ENCODE measurements around the gene IGF2R.

IGF2R gene

DNA sequence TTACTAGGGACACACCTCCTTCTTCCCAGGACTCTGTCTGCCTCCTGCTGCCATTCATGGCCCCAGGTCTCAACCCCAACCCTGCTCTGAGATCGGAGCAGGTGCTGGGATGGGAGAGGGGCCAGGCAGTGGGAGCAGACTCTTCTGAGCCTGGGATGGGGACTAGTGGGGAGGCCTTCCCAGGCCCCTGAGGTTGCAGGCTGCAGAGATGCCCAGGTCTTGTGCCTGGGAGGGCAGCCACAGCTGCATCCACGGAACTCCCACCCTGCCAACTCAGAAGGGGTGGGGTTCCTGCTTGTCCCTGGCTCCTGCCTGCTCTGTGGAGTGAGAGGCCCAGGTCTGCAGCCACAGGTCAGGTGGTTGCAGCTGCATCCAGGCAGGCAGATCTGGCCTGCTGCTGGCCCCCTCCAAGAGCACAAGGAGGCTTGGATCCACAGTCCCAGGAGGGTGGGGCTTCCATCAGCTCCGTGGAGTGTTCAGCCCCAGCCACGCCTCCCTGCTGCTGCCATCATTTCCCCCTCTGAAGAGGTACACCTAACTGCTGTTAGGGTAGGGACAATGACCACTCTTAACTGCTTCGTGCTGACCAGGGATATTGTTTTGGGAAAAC is 149.8 kb downstream of the IGF2R start:
- CTCF ChIA-PET = no interaction called here
- POLR2A ChIA-PET = no interaction called here
- TF ChIP-seq ARNT (IDR thresholded peaks at IDR 0.05) (no peak), FOXA1 (IDR thresholded peaks at IDR 0.05) (no peak), L3MBTL2 (conservative IDR thresholded peaks at IDR 0.05) (no peak), HDGF (IDR thresholded peaks at IDR 0.05; ENCODE audit: borderline replicate concordance) (no peak), FOXK2 (IDR thresholded peaks at IDR 0.05) (no peak), PKNOX1 (IDR thresholded peaks at IDR 0.05) (no peak), ZNF384 (IDR thresholded peaks at IDR 0.05) (no peak), LEF1 (IDR thresholded peaks at IDR 0.05; ENCODE audit: borderline replicate concordance) (no peak), SUZ12 (IDR thresholded peaks at IDR 0.05) (no peak), BHLHE40 (IDR thresholded peaks at IDR 0.05; ENCODE audit: borderline replicate concordance) (no peak), SP1 (IDR thresholded peaks at IDR 0.05) (no peak), ELF4 (IDR thresholded peaks at IDR 0.05) (no peak), FOXM1 (IDR thresholded peaks at IDR 0.05; ENCODE audit: borderline replicate concordance) (no peak), TARDBP (IDR thresholded peaks at IDR 0.05) (no peak), NFRKB (IDR thresholded peaks at IDR 0.05) (no peak), CTBP1 (IDR thresholded peaks at IDR 0.05; ENCODE audit: borderline replicate concordance) (no peak)
- DNase-seq (ENCODE audit: extremely low spot score) = no peak

GRCh38 chr6:160120087-160120486 is 151.2 kb downstream of the IGF2R start:
- POLR2A ChIA-PET = no interaction called here
- CTCF ChIA-PET = interaction anchor here (0.7 kb wide), 1 partner anchor 13 kb away, joined by 3 read pairs; no protein-coding TSS in a partner anchor
- no peak for DNase-seq (ENCODE audit: extremely low spot score)
- TF ChIP-seq PKNOX1 (IDR thresholded peaks at IDR 0.05) (no peak), BHLHE40 (IDR thresholded peaks at IDR 0.05; ENCODE audit: borderline replicate concordance) (no peak), L3MBTL2 (conservative IDR thresholded peaks at IDR 0.05) (no peak), HDGF (IDR thresholded peaks at IDR 0.05; ENCODE audit: borderline replicate concordance) (no peak), ARNT (IDR thresholded peaks at IDR 0.05) (no peak), ELF4 (IDR thresholded peaks at IDR 0.05) (no peak), SP1 (IDR thresholded peaks at IDR 0.05) (no peak), LEF1 (IDR thresholded peaks at IDR 0.05; ENCODE audit: borderline replicate concordance) (no peak), FOXM1 (IDR thresholded peaks at IDR 0.05; ENCODE audit: borderline replicate concordance) (no peak), CTBP1 (IDR thresholded peaks at IDR 0.05; ENCODE audit: borderline replicate concordance) (no peak)

- CTCF ChIA-PET = no interaction called here
- POLR2A ChIA-PET = no interaction called here
Measured at GRCh38 chr6:160121558-160121957, 152.7 kb downstream of the IGF2R start, which contains the start of gene SLC22A1. Gene SLC22A1, plus strand, starts transcription at chr6:160121815. Its CDS starts 121 bp downstream, at chr6:160121936.

DNA sequence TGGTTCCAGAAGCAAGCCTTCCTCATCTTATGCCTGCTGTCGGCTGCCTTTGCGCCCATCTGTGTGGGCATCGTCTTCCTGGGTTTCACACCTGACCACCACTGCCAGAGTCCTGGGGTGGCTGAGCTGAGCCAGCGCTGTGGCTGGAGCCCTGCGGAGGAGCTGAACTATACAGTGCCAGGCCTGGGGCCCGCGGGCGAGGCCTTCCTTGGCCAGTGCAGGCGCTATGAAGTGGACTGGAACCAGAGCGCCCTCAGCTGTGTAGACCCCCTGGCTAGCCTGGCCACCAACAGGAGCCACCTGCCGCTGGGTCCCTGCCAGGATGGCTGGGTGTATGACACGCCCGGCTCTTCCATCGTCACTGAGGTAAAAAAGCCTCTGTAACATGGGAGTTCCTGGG is 153.1 kb downstream of the IGF2R start:
- DNase-seq (ENCODE audit: extremely low spot score) = no peak
- ChIA-PET POLR2A (no interaction called here), CTCF (no interaction called here)
- TF ChIP-seq FOXM1 (IDR thresholded peaks at IDR 0.05; ENCODE audit: borderline replicate concordance) = no peak
- no peak for TF ChIP-seq TARDBP (IDR thresholded peaks at IDR 0.05)
- no peak for TF ChIP-seq SUZ12 (IDR thresholded peaks at IDR 0.05)
- no peak for TF ChIP-seq L3MBTL2 (conservative IDR thresholded peaks at IDR 0.05)
- TF ChIP-seq ZNF384 (IDR thresholded peaks at IDR 0.05) = no peak
- no peak for TF ChIP-seq LEF1 (IDR thresholded peaks at IDR 0.05; ENCODE audit: borderline replicate concordance)
- no peak for TF ChIP-seq ELF4 (IDR thresholded peaks at IDR 0.05)
- no peak for TF ChIP-seq PKNOX1 (IDR thresholded peaks at IDR 0.05)
- TF ChIP-seq CTBP1 (IDR thresholded peaks at IDR 0.05; ENCODE audit: borderline replicate concordance) = no peak
- no peak for TF ChIP-seq ARNT (IDR thresholded peaks at IDR 0.05)
- no peak for TF ChIP-seq HDGF (IDR thresholded peaks at IDR 0.05; ENCODE audit: borderline replicate concordance)
- TF ChIP-seq NFRKB (IDR thresholded peaks at IDR 0.05) = no peak
- no peak for TF ChIP-seq FOXA1 (IDR thresholded peaks at IDR 0.05)
- TF ChIP-seq SP1 (IDR thresholded peaks at IDR 0.05) = no peak
- TF ChIP-seq BHLHE40 (IDR thresholded peaks at IDR 0.05; ENCODE audit: borderline replicate concordance) = no peak
- TF ChIP-seq FOXK2 (IDR thresholded peaks at IDR 0.05) = no peak

More at GRCh38 chr6:160121558-160121957, 152.7 kb downstream of the IGF2R start, which contains the start of gene SLC22A1:
- TF ChIP-seq FOXM1 (IDR thresholded peaks at IDR 0.05; ENCODE audit: borderline replicate concordance) = no peak
- TF ChIP-seq BHLHE40 (IDR thresholded peaks at IDR 0.05; ENCODE audit: borderline replicate concordance) = no peak
- TF ChIP-seq ARNT (IDR thresholded peaks at IDR 0.05) = no peak
- no peak for TF ChIP-seq ZNF384 (IDR thresholded peaks at IDR 0.05)
- no peak for TF ChIP-seq HDGF (IDR thresholded peaks at IDR 0.05; ENCODE audit: borderline replicate concordance)
- TF ChIP-seq LEF1 (IDR thresholded peaks at IDR 0.05; ENCODE audit: borderline replicate concordance) = no peak
- TF ChIP-seq CTBP1 (IDR thresholded peaks at IDR 0.05; ENCODE audit: borderline replicate concordance) = no peak
- TF ChIP-seq PKNOX1 (IDR thresholded peaks at IDR 0.05) = no peak
- TF ChIP-seq L3MBTL2 (conservative IDR thresholded peaks at IDR 0.05) = no peak
- no peak for TF ChIP-seq FOXK2 (IDR thresholded peaks at IDR 0.05)
- TF ChIP-seq SP1 (IDR thresholded peaks at IDR 0.05) = no peak
- TF ChIP-seq ELF4 (IDR thresholded peaks at IDR 0.05) = no peak
- TF ChIP-seq FOXA1 (IDR thresholded peaks at IDR 0.05) = no peak
- TF ChIP-seq NFRKB (IDR thresholded peaks at IDR 0.05) = no peak
- no peak for TF ChIP-seq SUZ12 (IDR thresholded peaks at IDR 0.05)
- TF ChIP-seq TARDBP (IDR thresholded peaks at IDR 0.05) = no peak
- no peak for DNase-seq (ENCODE audit: extremely low spot score)

- no peak for DNase-seq (ENCODE audit: extremely low spot score)
- CTCF ChIA-PET = no interaction called here
- TF ChIP-seq BHLHE40 (IDR thresholded peaks at IDR 0.05; ENCODE audit: borderline replicate concordance) (no peak), FOXK2 (IDR thresholded peaks at IDR 0.05) (no peak), CTBP1 (IDR thresholded peaks at IDR 0.05; ENCODE audit: borderline replicate concordance) (no peak), ARNT (IDR thresholded peaks at IDR 0.05) (no peak), SP1 (IDR thresholded peaks at IDR 0.05) (no peak), ELF4 (IDR thresholded peaks at IDR 0.05) (no peak)
- POLR2A ChIA-PET = no interaction called here
Measured at GRCh38 chr6:160122744-160123143, 153.9 kb downstream of the IGF2R start.

All from HEK293T (cell line).